Liver (tissue), 9 donors: ENCODE data around the gene ZRSR2. TPM values are rescaled to one million over a fixed set of nuclear protein-coding genes. Genes with fewer than 3 reads are reported as not detected.

Experiments used
- DNase-seq: peaks from one replicate; pipeline ENCODE4 v3.0.0-alpha.2; 2017; ENCODE audit warnings: low spot score
- H3K27ac ChIP-seq, 2 donors: one replicate each; pipeline ENCODE4 v1.7.0; 2013; ENCODE audit warnings: inconsistent platforms in 2 of 2, low read length in 2 of 2, control low read depth in 1 of 2, low read depth in 1 of 2, mild to moderate bottlenecking in 1 of 2
- H3K27me3 ChIP-seq, 4 donors: one replicate each; pipeline versions ENCODE4 v1.6.1 to v1.7.0; 2013; ENCODE audit warnings: low read length in 3 of 4, inconsistent platforms in 1 of 4, mild to moderate bottlenecking in 1 of 4, moderate library complexity in 1 of 4; ENCODE audit not compliant: control insufficient read depth in 4 of 4, insufficient read depth in 4 of 4
- H3K36me3 ChIP-seq, 4 donors: one replicate each; pipeline versions ENCODE4 v1.6.1 to v1.7.0; 2013; ENCODE audit warnings: low read length in 3 of 4, mild to moderate bottlenecking in 3 of 4, low read depth in 1 of 4, moderate library complexity in 1 of 4; ENCODE audit not compliant: control insufficient read depth in 4 of 4, insufficient read depth in 3 of 4
- H3K4me1 ChIP-seq, 4 donors: one replicate each; pipeline versions ENCODE4 v1.6.1 to v1.7.0; 2013; ENCODE audit warnings: low read length in 3 of 4, mild to moderate bottlenecking in 3 of 4, moderate library complexity in 1 of 4; ENCODE audit not compliant: control insufficient read depth in 4 of 4, insufficient read depth in 4 of 4
- H3K4me3 ChIP-seq, 3 donors: one replicate each; pipeline versions ENCODE4 v1.6.1 to v1.7.0; 2013; ENCODE audit warnings: low read length in 3 of 3, control low read depth in 1 of 3, low read depth in 1 of 3, mild to moderate bottlenecking in 1 of 3
- H3K9ac ChIP-seq, 2 donors: one replicate each; pipeline ENCODE4 v1.7.0; 2013; ENCODE audit warnings: low read length in 2 of 2, mild to moderate bottlenecking in 2 of 2, moderate library complexity in 2 of 2, control low read depth in 1 of 2, low read depth in 1 of 2
- H3K9me3 ChIP-seq, 4 donors: one replicate each; pipeline versions ENCODE4 v1.6.1 to v1.7.0; 2013; ENCODE audit warnings: low read length in 3 of 4; ENCODE audit not compliant: control insufficient read depth in 4 of 4
- EGR1 ChIP-seq, 2 donors: IDR thresholded peaks; 2 replicates each; pipeline ENCODE4 v1.6.1; 2016 to 2018; ENCODE audit warnings: antibody characterized with exemption in 2 of 2, low read depth in 2 of 2
- FOXA1 ChIP-seq: IDR thresholded peaks from 2 replicates; pipeline ENCODE4 v1.6.1; 2016; ENCODE audit warnings: antibody characterized with exemption
- GABPA ChIP-seq, 2 donors: IDR thresholded peaks in 1 of 2; conservative IDR thresholded peaks in 1 of 2; 2 replicates each; pipeline ENCODE4 v1.6.1; 2016; ENCODE audit warnings: antibody characterized with exemption in 2 of 2, mild to moderate bottlenecking in 1 of 2, moderate library complexity in 1 of 2
- HNF4A ChIP-seq, 2 donors: conservative IDR thresholded peaks; 2 replicates each; pipeline ENCODE4 v1.6.1; 2016; ENCODE audit warnings: antibody characterized with exemption in 2 of 2, mild to moderate bottlenecking in 2 of 2
- HNF4G ChIP-seq: IDR thresholded peaks from 2 replicates; pipeline ENCODE4 v1.6.1; 2016; ENCODE audit warnings: antibody characterized with exemption
- JUND ChIP-seq, 2 donors: IDR thresholded peaks; 2 replicates each; pipeline ENCODE4 v1.6.1; 2016; ENCODE audit warnings: antibody characterized with exemption in 2 of 2
- NR2F2 ChIP-seq: IDR thresholded peaks from 2 replicates; pipeline ENCODE4 v1.6.1; 2016; ENCODE audit warnings: antibody characterized with exemption
- RAD21 ChIP-seq, 2 donors: IDR thresholded peaks; 2 replicates each; pipeline ENCODE4 v1.6.1; 2016; ENCODE audit warnings: antibody characterized with exemption in 2 of 2, mild to moderate bottlenecking in 2 of 2
- RXRA ChIP-seq, 2 donors: IDR thresholded peaks; 2 replicates each; pipeline ENCODE4 v1.6.1; 2017 to 2018; ENCODE audit warnings: antibody characterized with exemption in 2 of 2, mild to moderate bottlenecking in 1 of 2
- SP1 ChIP-seq: IDR thresholded peaks from 2 replicates; pipeline ENCODE4 v1.6.1; 2018; ENCODE audit warnings: antibody characterized with exemption, mild to moderate bottlenecking
- TAF1 ChIP-seq: conservative IDR thresholded peaks from 2 replicates; pipeline ENCODE4 v1.6.1; 2016; ENCODE audit warnings: antibody characterized with exemption, mild to moderate bottlenecking
- YY1 ChIP-seq: IDR thresholded peaks from 2 replicates; pipeline ENCODE4 v1.6.1; 2016; ENCODE audit warnings: antibody characterized with exemption, mild to moderate bottlenecking
- WGBS: extraction: QIAGEN DNeasy Blood & Tissue Kit; methylation state at CpG from one replicate; pipeline ENCODE4 v1.1.7; 2013; 5-methylcytosine and 5-hydroxymethylcytosine counted together
- polyA plus RNA-seq, 2 donors: library from polyadenylated mRNA; stranded (reverse) in 1 of 2; unstranded in 1 of 2; fragments of 200-250 nt in 1 of 2; fragments of >200 nt in 1 of 2; fragmentation: Nextera tagmentation in 1 of 2; extraction: Ambion mirVana in 1 of 2; gene quantifications; one replicate each; pipeline versions ENCODE4 v1.2.1 to v1.2.3, GENCODE V29; 2013 to 2015
- total RNA-seq, 2 donors: library from RNA; depleted of rRNA; stranded (reverse); fragments of >200 nt; gene quantifications; one replicate each; pipeline ENCODE4 v1.2.3, GENCODE V29; 2014
- TF ChIP-seq, protein P1 (sequence below): IDR thresholded peaks from 2 replicates; pipeline ENCODE4 v1.6.1; 2016; ENCODE audit warnings: antibody characterized with exemption
- TF ChIP-seq, protein P2 (sequence below): IDR thresholded peaks from 2 replicates; pipeline ENCODE4 v1.6.1; 2016; ENCODE audit warnings: antibody characterized with exemption
- donor health status: healthy.
- donor health status: healthy.
- donor health status: healthy.
- donor health status: healthy.
- donor health status: healthy.

ZRSR2 gene
- total and polyA plus RNA-seq, 4 donors = 1.4 to 7.0 (median 3.0) TPM

DNA sequence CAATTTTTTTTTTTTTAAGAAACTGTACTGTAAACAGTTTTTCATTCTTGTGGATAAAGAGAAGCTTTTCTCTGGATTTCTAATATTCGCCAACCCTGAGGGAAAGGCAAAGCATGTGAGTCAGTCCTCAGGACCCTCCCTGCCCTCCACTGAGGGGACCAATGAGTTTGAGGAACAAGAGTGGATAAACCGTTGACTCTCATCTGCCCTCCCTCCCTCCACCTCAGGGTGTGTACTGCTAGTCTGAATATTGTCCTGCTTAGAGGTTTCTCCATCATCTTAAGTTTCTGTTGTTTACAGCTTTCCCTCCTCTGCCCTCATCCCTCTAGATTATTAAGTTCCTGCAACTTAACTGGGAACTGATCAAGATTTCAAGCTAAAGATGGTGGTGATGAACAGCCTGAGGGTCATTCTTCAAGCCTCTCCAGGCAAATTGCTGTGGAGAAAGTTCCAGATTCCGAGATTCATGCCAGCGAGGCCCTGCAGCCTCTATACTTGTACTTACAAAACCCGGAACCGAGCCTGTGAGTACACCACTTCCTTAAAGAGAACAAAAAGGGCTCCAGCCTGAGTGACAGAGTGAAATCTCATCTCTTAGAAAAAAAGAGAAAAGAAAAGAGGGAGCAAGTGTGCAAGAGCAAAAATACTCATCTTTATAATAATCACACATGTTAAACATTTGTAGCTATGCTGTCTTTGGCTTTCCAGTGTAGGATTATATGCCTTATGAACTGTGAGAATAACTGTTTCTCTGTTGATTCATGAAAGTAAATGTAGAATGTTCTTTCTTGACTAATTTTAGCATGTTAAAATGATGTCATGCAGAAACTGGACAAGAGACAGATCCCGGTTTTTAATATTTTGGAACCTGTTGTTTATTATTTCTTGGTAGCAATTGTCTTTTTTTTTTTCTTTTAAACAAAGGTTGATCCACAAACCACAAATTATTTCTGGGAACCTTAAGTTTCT, 40.4 kb upstream of the ZRSR2 start:
- H3K4me1 ChIP-seq = no peaks in the 10 kb centered on the region
- DNase-seq = no peak
- H3K27me3 ChIP-seq = no peaks in the 10 kb centered on the region
- H3K36me3 ChIP-seq = no peaks in the 10 kb centered on the region
- H3K27ac ChIP-seq = no peak overlapping the region
- no peak overlapping the region for H3K9ac ChIP-seq
- no peak overlapping the region for H3K4me3 ChIP-seq
- WGBS = 68% methylated on average over 7 of the region's 7 CpGs
- H3K9me3 ChIP-seq = no peaks in the 10 kb centered on the region
- TF ChIP-seq FOXA1 = no peak
- TF ChIP-seq YY1 = no peak
- TF ChIP-seq RXRA (IDR thresholded peaks at IDR 0.05) = no peak
- no peak for TF ChIP-seq RAD21 (IDR thresholded peaks at IDR 0.05)
- no peak for TF ChIP-seq HNF4A (conservative IDR thresholded peaks at IDR 0.05)
- TF ChIP-seq EGR1 (IDR thresholded peaks at IDR 0.05; ENCODE audit: low read depth in 2 of 2) = no peak

DNA sequence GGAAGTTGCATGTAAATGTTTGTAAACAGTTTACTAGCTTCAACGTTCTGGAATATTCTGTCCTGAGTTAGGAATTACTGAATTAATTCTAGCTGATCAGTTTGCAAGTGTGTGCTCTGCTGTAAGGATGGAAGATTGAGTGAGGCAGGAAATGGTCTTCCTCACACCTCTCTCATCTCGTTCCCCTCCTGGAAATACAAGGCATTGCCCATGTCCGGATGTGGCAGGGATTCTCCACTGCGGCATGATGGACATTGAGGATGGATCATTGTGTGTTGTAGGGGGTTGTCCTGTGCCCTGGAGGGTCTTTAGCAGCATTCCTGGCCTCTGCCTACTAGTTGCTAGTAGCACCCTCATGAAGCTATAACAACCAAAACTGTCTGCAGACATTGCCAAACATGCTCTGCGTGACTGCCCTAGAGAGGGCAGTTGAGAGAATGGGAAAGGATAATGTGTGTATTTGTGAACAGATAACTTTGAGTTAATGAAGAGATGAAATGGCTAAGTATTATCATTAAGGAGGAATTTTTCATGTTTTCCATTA, 39.6 kb upstream of the ZRSR2 start:
- no peaks in the 10 kb centered on the region for H3K4me1 ChIP-seq
- no peak for TF ChIP-seq GABPA (IDR thresholded peaks at IDR 0.05 in 1 of 2, conservative IDR thresholded peaks at IDR 0.05 in 1 of 2)
- TF ChIP-seq TAF1 = no peak
- no peak for TF ChIP-seq NR2F2
- TF ChIP-seq HNF4G = no peak
- TF ChIP-seq, protein P1, sequence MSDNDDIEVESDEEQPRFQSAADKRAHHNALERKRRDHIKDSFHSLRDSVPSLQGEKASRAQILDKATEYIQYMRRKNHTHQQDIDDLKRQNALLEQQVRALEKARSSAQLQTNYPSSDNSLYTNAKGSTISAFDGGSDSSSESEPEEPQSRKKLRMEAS = no peak
- TF ChIP-seq HNF4A (conservative IDR thresholded peaks at IDR 0.05) = no peak
- TF ChIP-seq, protein P2, sequence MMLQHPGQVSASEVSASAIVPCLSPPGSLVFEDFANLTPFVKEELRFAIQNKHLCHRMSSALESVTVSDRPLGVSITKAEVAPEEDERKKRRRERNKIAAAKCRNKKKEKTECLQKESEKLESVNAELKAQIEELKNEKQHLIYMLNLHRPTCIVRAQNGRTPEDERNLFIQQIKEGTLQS = no peak
- no peak for TF ChIP-seq JUND (IDR thresholded peaks at IDR 0.05)
- WGBS = 72% methylated on average over 5 of the region's 5 CpGs
- no peak for DNase-seq
- no peak overlapping the region for H3K9ac ChIP-seq
- no peak overlapping the region for H3K4me3 ChIP-seq
- H3K27me3 ChIP-seq = no peaks in the 10 kb centered on the region
- H3K9me3 ChIP-seq = no peaks in the 10 kb centered on the region
- H3K27ac ChIP-seq = no peak overlapping the region
- no peaks in the 10 kb centered on the region for H3K36me3 ChIP-seq

DNA sequence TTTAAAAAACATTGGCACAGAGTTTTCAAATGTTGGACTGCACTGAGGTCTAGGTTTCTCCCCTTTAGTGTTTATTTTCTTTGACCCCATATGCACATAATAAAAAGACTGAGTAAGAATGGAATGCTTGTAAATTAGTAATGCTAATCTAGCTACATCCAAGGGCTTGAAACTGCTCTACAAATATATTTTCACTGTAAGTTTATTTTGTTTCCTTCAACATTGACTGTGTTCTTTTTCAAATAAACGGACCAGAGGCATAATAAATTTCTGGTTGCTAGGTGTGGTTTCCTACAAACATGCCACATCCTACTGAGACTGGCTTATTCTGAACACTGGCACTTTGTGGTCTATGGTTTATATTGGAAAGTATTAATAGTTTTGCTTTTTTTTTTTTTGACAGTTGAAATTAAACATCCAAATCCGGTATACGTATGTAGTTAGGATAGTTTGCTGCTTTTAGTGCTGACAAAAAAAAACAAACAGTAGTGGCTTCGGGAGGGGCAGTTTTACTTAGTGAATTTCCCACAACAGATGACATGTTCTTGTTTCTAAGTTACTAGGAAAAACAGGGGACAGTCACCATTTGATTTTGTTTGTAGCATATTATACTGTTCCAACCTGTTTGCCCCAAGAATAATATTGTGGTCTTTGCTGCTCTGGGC, 39.0 kb upstream of the ZRSR2 start:
- no peak for DNase-seq
- Histone ChIP-seq H3K9ac (no peak overlapping the region), H3K4me3 (no peak overlapping the region)

More for the DNA sequence above, 39.0 kb upstream of the ZRSR2 start:
- H3K36me3 ChIP-seq = no peaks in the 10 kb centered on the region
- no peaks in the 10 kb centered on the region for H3K4me1 ChIP-seq
- no peak overlapping the region for H3K27ac ChIP-seq
- no peaks in the 10 kb centered on the region for H3K27me3 ChIP-seq
- TF ChIP-seq RXRA (IDR thresholded peaks at IDR 0.05) (no peak), SP1 (peak; percentile 6)
- H3K9me3 ChIP-seq = no peaks in the 10 kb centered on the region
- 63% methylated on average over 4 of the region's 4 CpGs for WGBS
